Epithelial cell of prostate (primary cell): ENCODE data around the gene S1PR5.
A peak's percentile ranks its signal among the peaks of the same experiment; 100 is the strongest.

Experiments
- DNase-seq: peaks from one replicate; pipeline ENCODE4 v3.0.0-alpha.2; 2011; ENCODE audit warnings: low read depth, low spot score
- H3K27ac ChIP-seq: fragments of 450-650 bp; 2 replicates; pipeline ENCODE4 v1.5.1; 2017; ENCODE audit warnings: mild to moderate bottlenecking

Gene S1PR5

GRCh38 chr19:10478476-10478875 lies 38.8 kb downstream of the S1PR5 start:
- no peak for DNase-seq
- H3K27ac ChIP-seq = no peak overlapping the region

- no peak for DNase-seq
- H3K27ac ChIP-seq = no peak overlapping the region
Observed at GRCh38 chr19:10474962-10475451, 42.2 kb downstream of the S1PR5 start.

- no peak for DNase-seq
- no peak overlapping the region for H3K27ac ChIP-seq
Observed at GRCh38 chr19:10473192-10473591, 44.1 kb downstream of the S1PR5 start.

GRCh38 chr19:10471909-10472308 lies 45.3 kb downstream of the S1PR5 start:
- DNase-seq = peak; percentile 8

GRCh38 chr19:10468133-10468532 lies 49.1 kb downstream of the S1PR5 start:
- DNase-seq = no peak
- no peak overlapping the region for H3K27ac ChIP-seq

More at GRCh38 chr19:10471909-10472308, 45.3 kb downstream of the S1PR5 start:
- no peak overlapping the region for H3K27ac ChIP-seq

GRCh38 chr19:10467104-10467706 lies 50.0 kb downstream of the S1PR5 start:
- DNase-seq = no peak
- no peak overlapping the region for H3K27ac ChIP-seq

GRCh38 chr19:10464456-10464855 lies 52.8 kb downstream of the S1PR5 start:
- no peak overlapping the region for H3K27ac ChIP-seq
- DNase-seq = no peak
